Fibroblast of mammary gland (primary cell): ENCODE measurements around the gene LONRF3.

Source experiments
- DNase-seq: peaks from one replicate; pipeline ENCODE4 v3.0.0-alpha.2; 2010; ENCODE audit warnings: low read depth
- H3K4me3 ChIP-seq: 2 replicates; pipeline ENCODE4 v1.5.1; 2011; ENCODE audit warnings: low read depth, mild to moderate bottlenecking, low read length, moderate library complexity; ENCODE audit not compliant: control insufficient read depth
- CTCF ChIP-seq: conservative IDR thresholded peaks from 2 replicates; pipeline ENCODE4 v1.5.1; 2011; ENCODE audit warnings: low read depth, low read length, inconsistent platforms; ENCODE audit not compliant: control insufficient read depth, insufficient read depth

The LONRF3 gene

GRCh38 chrX:118948270-118948669, 26.1 kb upstream of the LONRF3 start:
- DNase-seq, result no peak
- no peak overlapping the region for H3K4me3 ChIP-seq
- TF ChIP-seq CTCF, result no peak

GRCh38 chrX:118961866-118962560, 12.4 kb upstream of the LONRF3 start:
- H3K4me3 ChIP-seq, result no peak overlapping the region
- TF ChIP-seq CTCF, result no peak
- no peak for DNase-seq

GRCh38 chrX:118963159-118963558, 11.3 kb upstream of the LONRF3 start:
- no peak overlapping the region for H3K4me3 ChIP-seq
- TF ChIP-seq CTCF, result no peak
- no peak for DNase-seq

- no peak for DNase-seq
- H3K4me3 ChIP-seq, result no peak overlapping the region
- TF ChIP-seq CTCF, result no peak
Measured at GRCh38 chrX:118964252-118964651, 10.2 kb upstream of the LONRF3 start.

- DNase-seq, result no peak
- H3K4me3 ChIP-seq, result no peak overlapping the region
- TF ChIP-seq CTCF, result no peak
Measured at GRCh38 chrX:118965395-118965794, 9.0 kb upstream of the LONRF3 start.

- no peak for TF ChIP-seq CTCF
- no peak for DNase-seq
- no peak overlapping the region for H3K4me3 ChIP-seq
Measured at GRCh38 chrX:118968031-118968430, 6.4 kb upstream of the LONRF3 start.

- H3K4me3 ChIP-seq, result no peak overlapping the region
- DNase-seq, result no peak
- no peak for TF ChIP-seq CTCF
Measured at GRCh38 chrX:118971552-118971951, 2.9 kb upstream of the LONRF3 start.
